Measurements from ENCODE around the gene PRDM4.

The PRDM4 gene

GRCh38 chr12:107783406-107784376 is 22.8 kb upstream of the PRDM4 start:
- H3K27me3 ChIP-seq (ENCODE audit: insufficient read depth, low read depth, severe bottlenecking): peaks cover 23% of the 10 kb centered on the region
- no peak for DNase-seq
- no peaks in the 10 kb centered on the region for H3K36me3 ChIP-seq
- H3K9me3 ChIP-seq (ENCODE audit: severe bottlenecking): no peaks in the 10 kb centered on the region
- TF ChIP-seq CTCF (IDR thresholded peaks at IDR 0.05; ENCODE audit: low read depth, low read length): no peak
- H3K27ac ChIP-seq: no peak overlapping the region
- H3K4me3 ChIP-seq (ENCODE audit: low read depth, low read length): no peak overlapping the region

- TF ChIP-seq CTCF (IDR thresholded peaks at IDR 0.05; ENCODE audit: low read depth, low read length): no peak
- Histone ChIP-seq H3K27me3 (ENCODE audit: insufficient read depth, low read depth, severe bottlenecking) (peaks cover 24% of the 10 kb centered on the region), H3K4me3 (ENCODE audit: low read depth, low read length) (no peak overlapping the region), H3K36me3 (no peaks in the 10 kb centered on the region), H3K27ac (no peak overlapping the region), H3K9me3 (ENCODE audit: severe bottlenecking) (no peaks in the 10 kb centered on the region)
- no peak for DNase-seq
Observed at GRCh38 chr12:107782067-107782466, 21.1 kb upstream of the PRDM4 start.

GRCh38 chr12:107780298-107780697 is 19.4 kb upstream of the PRDM4 start:
- Histone ChIP-seq H3K27me3 (ENCODE audit: insufficient read depth, low read depth, severe bottlenecking) (peaks cover 42% of the 10 kb centered on the region), H3K36me3 (no peaks in the 10 kb centered on the region), H3K9me3 (ENCODE audit: severe bottlenecking) (no peaks in the 10 kb centered on the region), H3K4me3 (ENCODE audit: low read depth, low read length) (no peak overlapping the region), H3K27ac (no peak overlapping the region)
- DNase-seq: no peak
- no peak for TF ChIP-seq CTCF (IDR thresholded peaks at IDR 0.05; ENCODE audit: low read depth, low read length)

DNA sequence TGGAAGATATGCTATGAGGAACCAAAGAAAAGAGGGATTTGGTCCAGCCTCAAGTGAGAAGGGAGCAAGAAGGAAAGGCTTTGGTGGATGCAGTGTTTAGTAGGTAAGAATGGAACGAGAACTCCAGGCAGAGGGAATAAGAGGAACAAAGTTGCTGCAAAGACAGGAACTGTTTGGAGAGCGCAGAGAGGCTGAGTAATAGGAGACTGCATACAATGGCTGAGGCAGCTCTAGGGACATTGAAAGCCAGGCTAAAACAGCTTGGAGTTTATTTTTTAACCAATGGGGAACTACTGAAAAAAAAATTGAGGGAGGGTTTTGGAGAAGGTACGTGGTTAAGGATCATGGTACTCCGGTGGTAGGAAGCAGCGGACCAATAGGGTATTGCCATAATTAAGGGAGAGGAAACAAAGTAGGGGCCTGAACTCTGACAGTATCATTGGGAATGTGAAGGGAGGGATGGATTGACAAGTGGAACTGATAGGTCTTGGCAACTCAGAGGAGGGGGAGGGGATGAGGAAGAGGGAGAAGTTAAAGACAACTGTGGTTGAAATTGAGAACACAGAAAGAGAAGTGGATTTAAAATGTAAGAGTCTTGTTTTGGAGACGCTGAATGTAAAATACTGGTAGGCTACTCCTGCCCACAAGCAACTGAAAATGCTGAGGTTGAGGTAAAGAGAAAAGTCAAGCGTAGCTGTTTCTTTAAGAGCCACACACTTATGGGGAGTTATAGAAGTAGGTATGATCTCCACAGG is 18.3 kb upstream of the PRDM4 start:
- Histone ChIP-seq H3K4me3 (ENCODE audit: low read depth, low read length) (no peak overlapping the region), H3K36me3 (no peaks in the 10 kb centered on the region), H3K27ac (no peak overlapping the region), H3K27me3 (ENCODE audit: insufficient read depth, low read depth, severe bottlenecking) (peaks cover 53% of the 10 kb centered on the region), H3K9me3 (ENCODE audit: severe bottlenecking) (no peaks in the 10 kb centered on the region)
- TF ChIP-seq CTCF (IDR thresholded peaks at IDR 0.05; ENCODE audit: low read depth, low read length): no peak
- no peak for DNase-seq

GRCh38 chr12:107778383-107779025 is 17.6 kb upstream of the PRDM4 start:
- H3K27me3 ChIP-seq (ENCODE audit: insufficient read depth, low read depth, severe bottlenecking): peaks cover 60% of the 10 kb centered on the region
- H3K9me3 ChIP-seq (ENCODE audit: severe bottlenecking): no peaks in the 10 kb centered on the region
- TF ChIP-seq CTCF (IDR thresholded peaks at IDR 0.05; ENCODE audit: low read depth, low read length): no peak
- H3K27ac ChIP-seq: no peak overlapping the region
- no peak for DNase-seq
- no peaks in the 10 kb centered on the region for H3K36me3 ChIP-seq
- no peak overlapping the region for H3K4me3 ChIP-seq (ENCODE audit: low read depth, low read length)
